GM23338 (cell line): ENCODE data around the gene FILIP1. TPM values are rescaled to one million over a fixed set of nuclear protein-coding genes. Genes with fewer than 3 reads are reported as not detected.

Source experiments
- ATAC-seq: fragments of 200-7000 bp; cut with Tn5 transposase; 3 replicates; pipeline ENCODE4 v1.9.1; 2020
- DNase-seq: peaks from one replicate; pipeline ENCODE4 v3.0.0-alpha.2; 2015; ENCODE audit warnings: low spot score
- H2AFZ ChIP-seq: fragments of 200-600 bp; sonication (generic); 2 replicates; pipeline ENCODE4 v1.8.0; 2016; ENCODE audit warnings: antibody characterized with exemption, mild to moderate bottlenecking, moderate library complexity
- H3F3A ChIP-seq: fragments of 200-600 bp; sonication (generic); replicated peaks from 2 replicates; pipeline ENCODE4 v1.8.0; 2017; ENCODE audit warnings: antibody characterized with exemption, mixed run types, low read depth
- H3K27ac ChIP-seq: fragments of 200-600 bp; sonication (generic); 2 replicates; pipeline ENCODE4 v1.6.1; 2016; ENCODE audit warnings: low read depth
- H3K27me3 ChIP-seq: fragments of 200-600 bp; sonication (generic); 2 replicates; pipeline ENCODE4 v1.8.0; 2016; ENCODE audit warnings: mild to moderate bottlenecking, mixed run types, moderate library complexity; ENCODE audit not compliant: insufficient read depth
- H3K36me3 ChIP-seq: fragments of 200-600 bp; sonication (generic); 2 replicates; pipeline ENCODE4 v1.8.0; 2016; ENCODE audit warnings: mild to moderate bottlenecking; ENCODE audit not compliant: insufficient read depth
- H3K4me1 ChIP-seq: fragments of 200-600 bp; sonication (generic); 2 replicates; pipeline ENCODE4 v1.8.0; 2016; ENCODE audit warnings: mild to moderate bottlenecking, moderate library complexity; ENCODE audit not compliant: insufficient read depth
- H3K4me2 ChIP-seq: fragments of 200-600 bp; sonication (generic); 2 replicates; pipeline ENCODE4 v1.7.1; 2017; ENCODE audit warnings: mixed run types
- H3K4me3 ChIP-seq: fragments of 200-600 bp; sonication (generic); 2 replicates; pipeline ENCODE4 v1.6.1; 2016; ENCODE audit warnings: mixed run types
- H3K79me2 ChIP-seq: fragments of 200-600 bp; sonication (generic); replicated peaks from 2 replicates; pipeline ENCODE4 v1.8.0; 2017; ENCODE audit warnings: mild to moderate bottlenecking; ENCODE audit not compliant: insufficient read depth
- H3K9me2 ChIP-seq: fragments of 200-600 bp; sonication (generic); 2 replicates; pipeline ENCODE4 v1.8.0; 2017; ENCODE audit not compliant: insufficient read depth
- H4K20me1 ChIP-seq: fragments of 200-600 bp; sonication (generic); replicated peaks from 2 replicates; pipeline ENCODE4 v1.8.0; 2017; ENCODE audit warnings: mild to moderate bottlenecking; ENCODE audit not compliant: insufficient read depth
- H3K27ac Mint-ChIP-seq: 2 replicates; pipeline ENCODE4 v1.8.0; 2020; ENCODE audit warnings: inconsistent platforms, mild to moderate bottlenecking, moderate library complexity, mixed read lengths
- H3K27me3 Mint-ChIP-seq: 3 replicates; pipeline ENCODE4 v1.8.0; 2022; ENCODE audit warnings: low read depth, mild to moderate bottlenecking, moderate library complexity, mixed read lengths, inconsistent platforms; ENCODE audit not compliant: insufficient read depth, poor library complexity
- H3K36me3 Mint-ChIP-seq: 3 replicates; pipeline ENCODE4 v1.8.0; 2021; ENCODE audit warnings: low read depth, mild to moderate bottlenecking, inconsistent platforms, moderate library complexity, mixed read lengths
- H3K4me1 Mint-ChIP-seq: 3 replicates; pipeline ENCODE4 v1.8.0; 2020; ENCODE audit warnings: mild to moderate bottlenecking, inconsistent platforms, mixed read lengths
- H3K4me3 Mint-ChIP-seq: 3 replicates; pipeline ENCODE4 v1.8.0; 2021; ENCODE audit warnings: moderate library complexity, mild to moderate bottlenecking, inconsistent platforms, mixed read lengths
- H3K9me3 Mint-ChIP-seq: 3 replicates; pipeline ENCODE4 v1.8.0; 2020; ENCODE audit warnings: moderate library complexity, mild to moderate bottlenecking, inconsistent platforms, mixed read lengths
- CTCF ChIP-seq, 2 experiments: fragments of 200-600 bp in 1 of 2; sonication (generic) in 1 of 2; conservative IDR thresholded peaks; 2 replicates each; pipeline versions ENCODE4 v1.5.1 to v1.6.1; 2016 to 2017; ENCODE audit warnings: antibody characterized with exemption in 2 of 2, low read depth in 2 of 2, mild to moderate bottlenecking in 2 of 2, moderate library complexity in 1 of 2
- ETS1 ChIP-seq: IDR thresholded peaks from 2 replicates; pipeline ENCODE4 v1.6.1; 2016; ENCODE audit warnings: antibody characterized with exemption
- POLR2AphosphoS5 ChIP-seq: IDR thresholded peaks from 2 replicates; pipeline ENCODE4 v1.6.1; 2016; ENCODE audit warnings: antibody characterized with exemption, low read depth
- REST ChIP-seq: IDR thresholded peaks from one replicate; pipeline ENCODE4 v1.6.1; 2018; ENCODE audit warnings: antibody characterized with exemption; ENCODE audit not compliant: unreplicated experiment
- ZNF331 ChIP-seq: fragments of 250-450 bp; sonication (Bioruptor Pico); IDR thresholded peaks from 2 replicates; pipeline ENCODE4 v1.5.0; 2020; ENCODE audit warnings: low read depth, mild to moderate bottlenecking, moderate library complexity
- polyA plus RNA-seq: library from polyadenylated mRNA; unstranded; fragments of >200 nt; fragmentation: Nextera tagmentation; extraction: Ambion mirVana; gene quantifications from 2 replicates; pipeline ENCODE4 v1.2.1, GENCODE V29; 2016
- total RNA-seq: library from RNA; depleted of rRNA; stranded (reverse); fragments of >200 nt; shearing (Covaris generic); gene quantifications from 2 replicates; pipeline ENCODE4 v1.2.3, GENCODE V29; 2014

Gene FILIP1
- total and polyA plus RNA-seq, 2 experiments from 2014 or later, result 3.7 to 6.4 TPM

GRCh38 chr6:75284632-75285282 lies 208.8 kb downstream of the FILIP1 start, which contains the start of gene TMEM30A:
TMEM30A (minus strand) TSS chr6:75284792; CDS start chr6:75284638, 154 bp downstream.
- H3K4me1 ChIP-seq, result peaks cover 29% of the 10 kb centered on the region
- H3F3A ChIP-seq, result no peaks in the 10 kb centered on the region
- H3K36me3 ChIP-seq, result no peaks in the 10 kb centered on the region
- H3K79me2 ChIP-seq, result peaks cover 47% of the 10 kb centered on the region
- H3K4me3 Mint-ChIP-seq, result no peak within 1 kb of the TSS
- H3K27ac ChIP-seq, result peak within 1 kb of the TSS; percentile 86
- no peaks in the 10 kb centered on the region for H3K36me3 Mint-ChIP-seq
- H3K9me3 Mint-ChIP-seq, result no peaks in the 10 kb centered on the region
- ATAC-seq (peak; percentile 94), DNase-seq (peak; percentile 99)
- no peaks in the 10 kb centered on the region for H3K27me3 ChIP-seq
- peak within 1 kb of the TSS; percentile 93 for H3K4me2 ChIP-seq
- TF ChIP-seq ETS1 (peak; percentile 63; the same call in 1 of the 2 replicates), REST (no peak), CTCF (conservative IDR thresholded peaks at IDR 0.05; ENCODE audit: low read depth in 2 of 2) (no peak), POLR2AphosphoS5 (peak; percentile 91), ZNF331 (CRISPR knock-in tag) (no peak)
- peak within 1 kb of the TSS; percentile 28; the same call in 1 of the 2 replicates for H2AFZ ChIP-seq
- no peaks in the 10 kb centered on the region for H3K9me2 ChIP-seq
- peak within 1 kb of the TSS; percentile 86 for H3K4me3 ChIP-seq
- H3K4me1 Mint-ChIP-seq, result peaks cover 22% of the 10 kb centered on the region
- no peaks in the 10 kb centered on the region for H3K27me3 Mint-ChIP-seq
- H4K20me1 ChIP-seq, result no peaks in the 10 kb centered on the region; the same call in 1 of the 2 replicates
- H3K27ac Mint-ChIP-seq, result no peak within 1 kb of the TSS

GRCh38 chr6:75283907-75284631 lies 209.5 kb downstream of the FILIP1 start:
- peak overlapping the region; percentile 80 for H3K4me2 ChIP-seq
- no peaks in the 10 kb centered on the region for H3K36me3 ChIP-seq
- ATAC-seq (peak; percentile 55), DNase-seq (peak; percentile 74)
- Mint-ChIP-seq H3K4me3 (no peak overlapping the region), H3K4me1 (peaks cover 26% of the 10 kb centered on the region), H3K27ac (no peak overlapping the region), H3K27me3 (no peaks in the 10 kb centered on the region), H3K9me3 (no peaks in the 10 kb centered on the region), H3K36me3 (no peaks in the 10 kb centered on the region)
- H3K4me1 ChIP-seq, result peaks cover 36% of the 10 kb centered on the region
- H3K27ac ChIP-seq, result peak overlapping the region; percentile 81
- H3K9me2 ChIP-seq, result no peaks in the 10 kb centered on the region
- H3K27me3 ChIP-seq, result no peaks in the 10 kb centered on the region
- H4K20me1 ChIP-seq, result no peaks in the 10 kb centered on the region; the same call in 1 of the 2 replicates
- peak overlapping the region; percentile 86 for H3K4me3 ChIP-seq
- peaks cover 54% of the 10 kb centered on the region for H3K79me2 ChIP-seq
- H2AFZ ChIP-seq, result no peak overlapping the region
- no peaks in the 10 kb centered on the region for H3F3A ChIP-seq
- TF ChIP-seq ETS1, result no peak
- no peak for TF ChIP-seq POLR2AphosphoS5
- TF ChIP-seq CTCF (conservative IDR thresholded peaks at IDR 0.05; ENCODE audit: low read depth in 2 of 2), result no peak
- no peak for TF ChIP-seq ZNF331 (CRISPR knock-in tag)
